Measurements from ENCODE around the gene PVR. TPM values are rescaled to one million over a fixed set of nuclear protein-coding genes. Genes with fewer than 3 reads are reported as not detected.
"Not testable (repeated sequence)": the region's sequence is repeated elsewhere in the genome, so short reads cannot be mapped to it uniquely, and the experiment has no call there.

Gene PVR
- total and polyA plus RNA-seq, 5 donors from 2014 or later, result 0.25 to 0.37 TPM; not detected in 3

GRCh38 chr19:44631611-44632010, 12.1 kb upstream of the PVR start:
- H3K4me1 Mint-ChIP-seq; H3K36me3 ChIP-seq (ENCODE audit: control insufficient read depth, insufficient read depth, low read length); ATAC-seq (ENCODE audit: low read depth in 2 of 2); DNase-seq; H3K9me3 ChIP-seq (ENCODE audit: control insufficient read depth in 2 of 2, low read length in 2 of 2); H3K4me1 ChIP-seq (ENCODE audit: control insufficient read depth, insufficient read depth, low read length, poor library complexity, severe bottlenecking); H3K27ac Mint-ChIP-seq; H3K9me3 Mint-ChIP-seq; H3K27ac ChIP-seq (ENCODE audit: insufficient read depth, low read length, poor library complexity, severe bottlenecking); H3K36me3 Mint-ChIP-seq; H3K27me3 ChIP-seq (ENCODE audit: control insufficient read depth, insufficient read depth, low read length); H3K4me3 Mint-ChIP-seq; H3K4me3 ChIP-seq (ENCODE audit: low read depth, low read length); H3K27me3 Mint-ChIP-seq: not testable (repeated sequence)

GRCh38 chr19:44634058-44634457, 9.7 kb upstream of the PVR start:
- not testable (repeated sequence) for H3K27me3 ChIP-seq (ENCODE audit: control insufficient read depth, insufficient read depth, low read length); H3K36me3 ChIP-seq (ENCODE audit: control insufficient read depth, insufficient read depth, low read length); H3K27me3 Mint-ChIP-seq; H3K4me3 Mint-ChIP-seq; DNase-seq; H3K9me3 ChIP-seq (ENCODE audit: control insufficient read depth in 2 of 2, low read length in 2 of 2); H3K4me3 ChIP-seq (ENCODE audit: low read depth, low read length); H3K9me3 Mint-ChIP-seq; H3K27ac ChIP-seq (ENCODE audit: insufficient read depth, low read length, poor library complexity, severe bottlenecking); H3K27ac Mint-ChIP-seq; H3K36me3 Mint-ChIP-seq; ATAC-seq (ENCODE audit: low read depth in 2 of 2); H3K4me1 Mint-ChIP-seq; H3K4me1 ChIP-seq (ENCODE audit: control insufficient read depth, insufficient read depth, low read length, poor library complexity, severe bottlenecking)

GRCh38 chr19:44634785-44635184, 8.9 kb upstream of the PVR start:
- H3K4me3 ChIP-seq (ENCODE audit: low read depth, low read length), result no peak overlapping the region
- no peaks in the 10 kb centered on the region for H3K9me3 ChIP-seq (ENCODE audit: control insufficient read depth in 2 of 2, low read length in 2 of 2)
- no peaks in the 10 kb centered on the region for H3K36me3 ChIP-seq (ENCODE audit: control insufficient read depth, insufficient read depth, low read length)
- no peak for ATAC-seq (ENCODE audit: low read depth in 2 of 2)
- no peaks in the 10 kb centered on the region for H3K27me3 ChIP-seq (ENCODE audit: control insufficient read depth, insufficient read depth, low read length)
- Mint-ChIP-seq H3K27ac (no peak overlapping the region), H3K9me3 (peaks cover 0 to 6% (median 0%) of the 10 kb centered on the region in 7 donors), H3K4me3 (no peak overlapping the region), H3K27me3 (peaks cover 9% of the 10 kb centered on the region), H3K4me1 (no peaks in the 10 kb centered on the region), H3K36me3 (no peaks in the 10 kb centered on the region)
- DNase-seq, result no peak
- no peak overlapping the region for H3K27ac ChIP-seq (ENCODE audit: insufficient read depth, low read length, poor library complexity, severe bottlenecking)
- no peaks in the 10 kb centered on the region for H3K4me1 ChIP-seq (ENCODE audit: control insufficient read depth, insufficient read depth, low read length, poor library complexity, severe bottlenecking)

GRCh38 chr19:44635581-44636438, 7.9 kb upstream of the PVR start:
- H3K27ac Mint-ChIP-seq, result no peak overlapping the region
- H3K27ac ChIP-seq (ENCODE audit: insufficient read depth, low read length, poor library complexity, severe bottlenecking), result no peak overlapping the region

GRCh38 chr19:44636439-44637389, 7.0 kb upstream of the PVR start:
- no peak overlapping the region for H3K27ac Mint-ChIP-seq
- no peaks in the 10 kb centered on the region for H3K4me1 Mint-ChIP-seq
- Histone ChIP-seq H3K4me1 (ENCODE audit: control insufficient read depth, insufficient read depth, low read length, poor library complexity, severe bottlenecking) (no peaks in the 10 kb centered on the region), H3K9me3 (ENCODE audit: control insufficient read depth in 2 of 2, low read length in 2 of 2) (no peaks in the 10 kb centered on the region), H3K27me3 (ENCODE audit: control insufficient read depth, insufficient read depth, low read length) (no peaks in the 10 kb centered on the region), H3K27ac (ENCODE audit: insufficient read depth, low read length, poor library complexity, severe bottlenecking) (no peak overlapping the region), H3K4me3 (ENCODE audit: low read depth, low read length) (no peak overlapping the region), H3K36me3 (ENCODE audit: control insufficient read depth, insufficient read depth, low read length) (no peaks in the 10 kb centered on the region)
- H3K36me3 Mint-ChIP-seq, result no peaks in the 10 kb centered on the region
- H3K27me3 Mint-ChIP-seq, result peaks cover 14% of the 10 kb centered on the region
- DNase-seq (no peak), ATAC-seq (ENCODE audit: low read depth in 2 of 2) (no peak)
- peaks cover 0 to 6% (median 0%) of the 10 kb centered on the region in 7 donors for H3K9me3 Mint-ChIP-seq
- no peak overlapping the region for H3K4me3 Mint-ChIP-seq

More at GRCh38 chr19:44635581-44636438, 7.9 kb upstream of the PVR start:
- ATAC-seq (ENCODE audit: low read depth in 2 of 2) (no peak), DNase-seq (no peak)
- Mint-ChIP-seq H3K4me3 (no peak overlapping the region), H3K4me1 (no peaks in the 10 kb centered on the region), H3K27me3 (peaks cover 9% of the 10 kb centered on the region), H3K36me3 (no peaks in the 10 kb centered on the region), H3K9me3 (peaks cover 0 to 6% (median 0%) of the 10 kb centered on the region in 7 donors)
- no peak overlapping the region for H3K4me3 ChIP-seq (ENCODE audit: low read depth, low read length)
- no peaks in the 10 kb centered on the region for H3K4me1 ChIP-seq (ENCODE audit: control insufficient read depth, insufficient read depth, low read length, poor library complexity, severe bottlenecking)
- H3K9me3 ChIP-seq (ENCODE audit: control insufficient read depth in 2 of 2, low read length in 2 of 2), result no peaks in the 10 kb centered on the region
- H3K27me3 ChIP-seq (ENCODE audit: control insufficient read depth, insufficient read depth, low read length), result no peaks in the 10 kb centered on the region
- no peaks in the 10 kb centered on the region for H3K36me3 ChIP-seq (ENCODE audit: control insufficient read depth, insufficient read depth, low read length)

- ATAC-seq (ENCODE audit: low read depth in 2 of 2), result no peak
- H3K36me3 Mint-ChIP-seq, result no peaks in the 10 kb centered on the region
- no peak overlapping the region for H3K4me3 ChIP-seq (ENCODE audit: low read depth, low read length)
- H3K9me3 ChIP-seq (ENCODE audit: control insufficient read depth in 2 of 2, low read length in 2 of 2), result no peaks in the 10 kb centered on the region
- no peak overlapping the region for H3K4me3 Mint-ChIP-seq
- H3K4me1 ChIP-seq (ENCODE audit: control insufficient read depth, insufficient read depth, low read length, poor library complexity, severe bottlenecking), result no peaks in the 10 kb centered on the region
- peaks cover 0 to 6% (median 0%) of the 10 kb centered on the region in 7 donors for H3K9me3 Mint-ChIP-seq
- no peaks in the 10 kb centered on the region for H3K36me3 ChIP-seq (ENCODE audit: control insufficient read depth, insufficient read depth, low read length)
- H3K27me3 ChIP-seq (ENCODE audit: control insufficient read depth, insufficient read depth, low read length), result no peaks in the 10 kb centered on the region
- H3K4me1 Mint-ChIP-seq, result no peaks in the 10 kb centered on the region
- DNase-seq, result no peak
- peaks cover 15% of the 10 kb centered on the region for H3K27me3 Mint-ChIP-seq
- H3K27ac ChIP-seq (ENCODE audit: insufficient read depth, low read length, poor library complexity, severe bottlenecking), result no peak overlapping the region
- H3K27ac Mint-ChIP-seq, result no peak overlapping the region
Measured at GRCh38 chr19:44637390-44637764, 6.3 kb upstream of the PVR start.

GRCh38 chr19:44640518-44640917, 3.2 kb upstream of the PVR start:
- ATAC-seq (ENCODE audit: low read depth in 2 of 2), result no peak
- no peak overlapping the region for H3K27ac ChIP-seq (ENCODE audit: insufficient read depth, low read length, poor library complexity, severe bottlenecking)
- Mint-ChIP-seq H3K9me3 (peaks cover 0 to under 1% (median 0%) of the 10 kb centered on the region in 7 donors), H3K36me3 (no peaks in the 10 kb centered on the region), H3K4me3 (no peak overlapping the region), H3K27me3 (peaks cover 29% of the 10 kb centered on the region), H3K27ac (no peak overlapping the region), H3K4me1 (peaks cover 0 to 4% (median 0%) of the 10 kb centered on the region in 4 donors)
- no peak for DNase-seq
- peaks cover 3% of the 10 kb centered on the region for H3K27me3 ChIP-seq (ENCODE audit: control insufficient read depth, insufficient read depth, low read length)
- peaks cover 7% of the 10 kb centered on the region for H3K4me1 ChIP-seq (ENCODE audit: control insufficient read depth, insufficient read depth, low read length, poor library complexity, severe bottlenecking)
- no peaks in the 10 kb centered on the region for H3K9me3 ChIP-seq (ENCODE audit: control insufficient read depth in 2 of 2, low read length in 2 of 2)
- no peak overlapping the region for H3K4me3 ChIP-seq (ENCODE audit: low read depth, low read length)
- no peaks in the 10 kb centered on the region for H3K36me3 ChIP-seq (ENCODE audit: control insufficient read depth, insufficient read depth, low read length)

All from CD4-positive, CD25-positive, alpha-beta regulatory T cell (primary cell).